ENCODE measurements around the gene NKAIN2.

GRCh38 chr6:124742971-124743370 is 939.3 kb downstream of the NKAIN2 start:
- TF ChIP-seq CTCF (IDR thresholded peaks at IDR 0.05; ENCODE audit: extremely low read depth in 1 of 2, insufficient read depth in 1 of 2, low read depth in 1 of 2, low read length in 2 of 2) (no peak), EZH2 (IDR thresholded peaks at IDR 0.05; ENCODE audit: borderline replicate concordance, low read depth, low read length, severe bottlenecking) (no peak), MAX (IDR thresholded peaks at IDR 0.05; ENCODE audit: insufficient read depth, insufficient read length) (no peak), JUN (IDR thresholded peaks at IDR 0.05; ENCODE audit: borderline replicate concordance, insufficient read depth, insufficient read length, low read depth) (no peak), POLR2A (IDR thresholded peaks at IDR 0.05; ENCODE audit: low read depth, low read length) (no peak), MYC (IDR thresholded peaks at IDR 0.05; ENCODE audit: low read depth, low read length) (no peak), POLR2AphosphoS5 (IDR thresholded peaks at IDR 0.05; ENCODE audit: insufficient read depth, low read depth, low read length) (no peak)
